HG02981 (cell line): ENCODE data around the gene AQP6.

Experiments used
- ATAC-seq: cut with Tn5 transposase; IDR thresholded peaks from one replicate; pipeline ENCODE4 v1.9.1; 2021; ENCODE audit warnings: mild to moderate bottlenecking, moderate library complexity; ENCODE audit not compliant: unreplicated experiment

The AQP6 gene

GRCh38 chr12:49955899-49956662, 16.7 kb upstream of the AQP6 start:
- no peak for ATAC-seq

- ATAC-seq: no peak
Measured at GRCh38 chr12:49956663-49957569, 15.8 kb upstream of the AQP6 start.

- ATAC-seq: no peak
Measured at GRCh38 chr12:49957570-49957967, 15.2 kb upstream of the AQP6 start.

- no peak for ATAC-seq
Measured at GRCh38 chr12:49959685-49960473, 12.9 kb upstream of the AQP6 start.

GRCh38 chr12:49960474-49961110, 12.2 kb upstream of the AQP6 start:
- no peak for ATAC-seq

GRCh38 chr12:49961111-49961922, 11.4 kb upstream of the AQP6 start, which contains the start of gene AQP5:
Gene AQP5, plus strand, starts transcription at chr12:49961872. Its CDS starts 146 bp downstream, at chr12:49962018.
- ATAC-seq: no peak

GRCh38 chr12:49961993-49962764, 10.6 kb upstream of the AQP6 start:
- no peak for ATAC-seq

GRCh38 chr12:49962861-49963765, 9.6 kb upstream of the AQP6 start:
- no peak for ATAC-seq

GRCh38 chr12:49963976-49964815, 8.6 kb upstream of the AQP6 start:
- ATAC-seq: no peak

GRCh38 chr12:49964849-49965624, 7.7 kb upstream of the AQP6 start:
- ATAC-seq: no peak

- ATAC-seq: no peak
Measured at GRCh38 chr12:49965836-49966235, 6.9 kb upstream of the AQP6 start.

GRCh38 chr12:49966511-49967041, 6.2 kb upstream of the AQP6 start:
- no peak for ATAC-seq

- peak; percentile 67 for ATAC-seq
Measured at GRCh38 chr12:49967042-49967776, 5.5 kb upstream of the AQP6 start.

- ATAC-seq: no peak
Measured at GRCh38 chr12:49967777-49968250, 4.9 kb upstream of the AQP6 start.

GRCh38 chr12:49968471-49968870, 4.3 kb upstream of the AQP6 start:
- no peak for ATAC-seq
